Gastrocnemius medialis (tissue), 4 donors: ENCODE data around the gene TANC1. TPM values are rescaled to one million over a fixed set of nuclear protein-coding genes. Genes with fewer than 3 reads are reported as not detected.

Source experiments
- ATAC-seq, 2 donors: fragments of 150-250 bp; one replicate each; pipeline ENCODE4 v1.9.1; 2016
- DNase-seq, 2 donors: peaks; one replicate each; pipeline ENCODE4 v3.0.0-alpha.2; 2019
- H3K27ac ChIP-seq, 4 donors: fragments of 200-600 bp; sonication (generic); 1 replicate in 1 of 4; 2 replicates in 3 of 4; pipeline ENCODE4 v1.5.1; 2016 to 2018; ENCODE audit warnings: mild to moderate bottlenecking in 2 of 4, moderate library complexity in 1 of 4
- H3K27me3 ChIP-seq, 3 donors: fragments of 200-600 bp; sonication (generic) in 2 of 3; 1 replicate in 1 of 3; 2 replicates in 2 of 3; pipeline versions ENCODE4 v1.5.1 to v1.6.0; 2016 to 2019; ENCODE audit warnings: mild to moderate bottlenecking in 1 of 3, moderate library complexity in 1 of 3
- H3K36me3 ChIP-seq, 2 donors: fragments of 200-600 bp; sonication (generic) in 1 of 2; one replicate each; pipeline ENCODE4 v1.5.1; 2017 to 2018
- H3K4me1 ChIP-seq, 2 donors: fragments of 200-600 bp; sonication (generic) in 1 of 2; one replicate each; pipeline ENCODE4 v1.5.1; 2016 to 2017; ENCODE audit warnings: mild to moderate bottlenecking in 2 of 2
- H3K4me3 ChIP-seq, 4 donors: fragments of 200-600 bp; sonication (generic) in 3 of 4; 1 replicate in 1 of 4; 2 replicates in 3 of 4; pipeline ENCODE4 v1.5.1; 2016 to 2019; ENCODE audit warnings: mild to moderate bottlenecking in 2 of 4
- H3K9me3 ChIP-seq, 3 donors: fragments of 200-600 bp; sonication (generic) in 2 of 3; 1 replicate in 1 of 3; 2 replicates in 2 of 3; pipeline ENCODE4 v1.5.1; 2016 to 2019
- POLR2A ChIP-seq, 2 donors: fragments of 450-650 bp; IDR thresholded peaks; one replicate each; pipeline ENCODE4 v1.6.1; 2017; ENCODE audit warnings: antibody characterized with exemption in 2 of 2, mild to moderate bottlenecking in 2 of 2, moderate library complexity in 2 of 2
- in situ Hi-C, 4 donors: fragments of 200-750 bp; cut with MboI; loops; one replicate each; pipeline versions ENCODE4 v1.15.0 to v1.8.0; 2017; ENCODE audit warnings: low sequenced_read_pairs in 4 of 4
- intact Hi-C: fragments of 100-400 bp; cut with DNase I; formaldehyde crosslinking; loops from one replicate; pipeline ENCODE4 v1.15.1; 2023; ENCODE audit warnings: low total_unique reads
- total RNA-seq, 4 donors: library from RNA; depleted of rRNA; stranded (reverse); fragments of >200 nt; gene quantifications; one replicate each; pipeline versions ENCODE4 v1.1.0 to v1.2.3, GENCODE V29; 2016
- TF ChIP-seq, protein P1 (sequence below), 5 experiments: fragments of 450-650 bp in 3 of 5; fragments of 200-600 bp in 2 of 5; sonication (generic) in 2 of 5; IDR thresholded peaks in 4 of 5; conservative IDR thresholded peaks in 1 of 5; 1 replicate in 4 of 5; 2 replicates in 1 of 5; pipeline ENCODE4 v1.5.1; 2016 to 2019; ENCODE audit warnings: antibody characterized with exemption in 5 of 5, mild to moderate bottlenecking in 3 of 5, moderate library complexity in 3 of 5

TANC1 gene
- total RNA-seq, 4 donors from 2014 or later, result 5.1 to 9.9 (median 5.4) TPM

DNA sequence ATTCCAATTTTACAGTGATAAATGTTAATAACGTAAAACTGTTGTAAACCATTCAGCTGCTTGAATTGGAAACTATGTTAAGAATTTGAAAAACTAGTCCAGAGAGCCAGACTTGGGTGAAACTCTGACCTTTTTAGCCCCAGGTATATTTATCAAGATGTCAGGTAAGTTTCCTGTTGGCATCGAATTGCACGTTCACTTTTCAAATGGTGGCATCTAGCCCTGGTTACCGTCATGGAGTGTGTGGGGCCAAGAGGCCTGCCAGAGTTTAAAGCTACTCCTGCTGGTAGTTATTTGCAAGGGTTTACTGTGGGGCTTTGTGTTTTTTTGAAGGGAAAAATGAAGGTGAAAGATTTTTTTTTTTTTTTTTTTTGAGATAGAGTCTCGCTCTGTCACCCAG, 208.1 kb downstream of the TANC1 start:
- ATAC-seq, result no peak
- H3K27ac ChIP-seq, result no peak overlapping the region

DNA sequence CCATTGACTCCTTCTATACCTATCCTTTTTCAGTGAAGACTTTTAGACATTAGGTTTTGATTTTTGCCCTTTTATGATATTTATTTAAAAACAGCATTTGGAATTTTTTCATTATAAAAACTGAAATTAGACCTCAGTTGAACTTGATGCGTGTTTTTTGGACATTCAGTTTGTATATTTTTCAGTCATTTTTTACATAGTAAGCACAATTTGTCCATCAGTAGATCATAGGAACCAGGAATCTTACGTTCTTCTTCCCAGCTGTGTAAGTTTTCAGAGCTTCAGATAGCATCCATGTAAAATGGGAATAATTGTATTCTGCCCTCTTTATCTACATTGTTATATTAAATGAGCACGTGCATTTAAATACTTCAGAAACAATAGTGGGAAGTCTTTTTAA, 208.9 kb downstream of the TANC1 start:
- H3K4me3 ChIP-seq, result no peak overlapping the region
- no peaks in the 10 kb centered on the region for H3K4me1 ChIP-seq
- no peaks in the 10 kb centered on the region for H3K9me3 ChIP-seq
- H3K36me3 ChIP-seq, result no peaks in the 10 kb centered on the region
- intact Hi-C loops, result no loop called here
- no peak for DNase-seq
- TF ChIP-seq POLR2A (IDR thresholded peaks at IDR 0.05), result no peak
- TF ChIP-seq, protein P1, sequence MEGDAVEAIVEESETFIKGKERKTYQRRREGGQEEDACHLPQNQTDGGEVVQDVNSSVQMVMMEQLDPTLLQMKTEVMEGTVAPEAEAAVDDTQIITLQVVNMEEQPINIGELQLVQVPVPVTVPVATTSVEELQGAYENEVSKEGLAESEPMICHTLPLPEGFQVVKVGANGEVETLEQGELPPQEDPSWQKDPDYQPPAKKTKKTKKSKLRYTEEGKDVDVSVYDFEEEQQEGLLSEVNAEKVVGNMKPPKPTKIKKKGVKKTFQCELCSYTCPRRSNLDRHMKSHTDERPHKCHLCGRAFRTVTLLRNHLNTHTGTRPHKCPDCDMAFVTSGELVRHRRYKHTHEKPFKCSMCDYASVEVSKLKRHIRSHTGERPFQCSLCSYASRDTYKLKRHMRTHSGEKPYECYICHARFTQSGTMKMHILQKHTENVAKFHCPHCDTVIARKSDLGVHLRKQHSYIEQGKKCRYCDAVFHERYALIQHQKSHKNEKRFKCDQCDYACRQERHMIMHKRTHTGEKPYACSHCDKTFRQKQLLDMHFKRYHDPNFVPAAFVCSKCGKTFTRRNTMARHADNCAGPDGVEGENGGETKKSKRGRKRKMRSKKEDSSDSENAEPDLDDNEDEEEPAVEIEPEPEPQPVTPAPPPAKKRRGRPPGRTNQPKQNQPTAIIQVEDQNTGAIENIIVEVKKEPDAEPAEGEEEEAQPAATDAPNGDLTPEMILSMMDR (IDR thresholded peaks at IDR 0.05 in 4 of 5, conservative IDR thresholded peaks at IDR 0.05 in 1 of 5), result no peak
- in situ Hi-C loops, result no loop called here
- H3K27me3 ChIP-seq, result no peaks in the 10 kb centered on the region
- no peak for ATAC-seq
- no peak overlapping the region for H3K27ac ChIP-seq

More for the DNA sequence above, 208.1 kb downstream of the TANC1 start:
- Histone ChIP-seq H3K4me1 (no peaks in the 10 kb centered on the region), H3K27me3 (no peaks in the 10 kb centered on the region), H3K36me3 (no peaks in the 10 kb centered on the region), H3K4me3 (no peak overlapping the region), H3K9me3 (no peaks in the 10 kb centered on the region)
- DNase-seq, result no peak
- intact Hi-C loops (no loop called here), in situ Hi-C loops (no loop called here)
- TF ChIP-seq POLR2A (IDR thresholded peaks at IDR 0.05), result no peak
- TF ChIP-seq, protein P1 (IDR thresholded peaks at IDR 0.05 in 4 of 5, conservative IDR thresholded peaks at IDR 0.05 in 1 of 5), result no peak

DNA sequence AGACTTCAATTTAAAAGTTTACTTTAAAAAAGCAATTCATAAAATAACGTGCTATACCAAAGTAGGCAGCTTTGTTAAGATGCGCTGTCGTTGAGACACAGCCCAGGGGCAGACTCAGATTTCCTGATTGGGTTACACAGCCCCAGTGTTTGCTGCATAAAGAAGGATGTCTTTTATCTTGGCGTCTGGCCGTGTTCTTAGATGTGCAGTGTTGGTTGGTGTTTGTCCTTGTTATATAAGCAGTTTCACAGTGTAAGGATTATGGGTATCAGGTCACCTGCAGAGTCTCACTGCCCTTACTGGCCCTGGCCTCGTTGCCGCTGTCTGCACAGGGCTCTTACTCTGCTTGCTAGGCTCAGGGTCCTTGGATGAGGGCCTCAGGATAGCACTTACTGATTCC, 209.5 kb downstream of the TANC1 start:
- DNase-seq (no peak), ATAC-seq (no peak)
- H3K4me1 ChIP-seq, result no peaks in the 10 kb centered on the region
- in situ Hi-C loops (no loop called here), intact Hi-C loops (no loop called here)
- H3K4me3 ChIP-seq, result no peak overlapping the region
- no peaks in the 10 kb centered on the region for H3K27me3 ChIP-seq
- no peak for TF ChIP-seq POLR2A (IDR thresholded peaks at IDR 0.05)
- TF ChIP-seq, protein P1 (IDR thresholded peaks at IDR 0.05 in 4 of 5, conservative IDR thresholded peaks at IDR 0.05 in 1 of 5), result no peak
- H3K9me3 ChIP-seq, result no peaks in the 10 kb centered on the region
- H3K36me3 ChIP-seq, result no peaks in the 10 kb centered on the region
- H3K27ac ChIP-seq, result no peak overlapping the region

DNA sequence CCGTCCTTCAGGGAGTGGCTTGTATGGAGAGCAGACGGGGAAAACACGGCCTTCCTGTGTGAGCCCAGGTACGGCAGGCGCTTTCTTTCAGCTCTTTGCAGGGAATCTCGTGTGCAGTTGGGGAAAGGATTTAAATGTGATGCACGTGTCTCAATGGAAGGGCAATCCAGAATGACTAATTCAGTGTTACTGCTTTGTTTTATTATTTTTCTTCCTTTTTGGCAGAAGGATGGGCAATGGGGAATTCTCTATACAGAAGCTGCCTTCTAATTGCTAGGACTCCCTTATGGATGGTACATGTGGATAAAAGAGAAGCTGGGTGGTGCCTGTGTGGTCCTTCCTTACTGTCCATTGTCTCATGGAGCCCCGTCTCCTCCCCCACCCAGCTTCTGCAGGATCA, 210.7 kb downstream of the TANC1 start:
- Histone ChIP-seq H3K27me3 (no peaks in the 10 kb centered on the region), H3K4me1 (no peaks in the 10 kb centered on the region), H3K36me3 (no peaks in the 10 kb centered on the region), H3K9me3 (no peaks in the 10 kb centered on the region), H3K4me3 (no peak overlapping the region), H3K27ac (no peak overlapping the region)
- intact Hi-C loops (no loop called here), in situ Hi-C loops (no loop called here)
- TF ChIP-seq POLR2A (IDR thresholded peaks at IDR 0.05), result no peak
- TF ChIP-seq, protein P1 (IDR thresholded peaks at IDR 0.05 in 4 of 5, conservative IDR thresholded peaks at IDR 0.05 in 1 of 5), result no peak
- ATAC-seq, result no peak
- no peak for DNase-seq

DNA sequence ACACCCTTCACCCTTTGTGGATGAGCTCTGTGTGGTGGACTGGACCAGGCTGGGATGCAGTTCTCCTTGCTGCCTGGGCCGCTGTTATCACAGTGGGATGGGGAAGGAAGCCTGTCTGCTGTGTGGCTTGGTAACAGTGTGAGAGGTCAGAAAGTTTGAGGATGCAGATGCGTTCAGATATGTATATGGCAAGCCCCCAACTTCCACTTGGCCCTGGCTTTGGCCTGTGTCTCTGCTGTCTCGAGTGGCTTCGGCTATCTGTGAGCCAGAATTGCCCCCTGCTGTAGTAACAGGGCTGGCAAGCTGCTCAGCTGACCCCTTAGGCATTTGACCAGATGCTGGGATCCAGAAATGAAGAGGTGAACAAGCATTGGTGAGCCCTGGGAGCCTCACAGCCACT, 211.3 kb downstream of the TANC1 start:
- H3K4me1 ChIP-seq, result no peaks in the 10 kb centered on the region
- H3K36me3 ChIP-seq, result no peaks in the 10 kb centered on the region
- intact Hi-C loops (no loop called here), in situ Hi-C loops (no loop called here)
- TF ChIP-seq POLR2A (IDR thresholded peaks at IDR 0.05), result no peak
- TF ChIP-seq, protein P1 (IDR thresholded peaks at IDR 0.05 in 4 of 5, conservative IDR thresholded peaks at IDR 0.05 in 1 of 5), result no peak
- H3K27ac ChIP-seq, result no peak overlapping the region
- DNase-seq, result no peak
- H3K27me3 ChIP-seq, result no peaks in the 10 kb centered on the region
- ATAC-seq, result no peak
- no peaks in the 10 kb centered on the region for H3K9me3 ChIP-seq
- H3K4me3 ChIP-seq, result no peak overlapping the region
